NB4 (cell line): Measurements from ENCODE around the gene SUDS3.

Experiments used
- DNase-seq: peaks from one replicate; pipeline ENCODE4 v3.0.0; 2010; ENCODE audit warnings: low read depth
- H3K4me3 ChIP-seq: one replicate; pipeline ENCODE4 v1.5.1; 2011; ENCODE audit warnings: mild to moderate bottlenecking, low read depth, low read length, moderate library complexity
- MAX ChIP-seq: IDR thresholded peaks from 2 replicates; pipeline ENCODE4 v1.6.1; 2011; ENCODE audit warnings: low read depth, low read length
- MYC ChIP-seq: IDR thresholded peaks from 2 replicates; pipeline ENCODE4 v1.6.1; 2011; ENCODE audit warnings: low read depth, low read length
- POLR2A ChIP-seq: IDR thresholded peaks from 2 replicates; pipeline ENCODE4 v1.6.1; 2011; ENCODE audit warnings: mild to moderate bottlenecking; ENCODE audit not compliant: insufficient read length; ENCODE audit errors: extremely low read depth
- TF ChIP-seq, protein P1 (sequence below): IDR thresholded peaks from one replicate; pipeline ENCODE4 v1.5.1; 2012; ENCODE audit warnings: low read depth, low read length

The SUDS3 gene

GRCh38 chr12:118427819-118428218 lies 51.5 kb downstream of the SUDS3 start:
- TF ChIP-seq, protein P1, sequence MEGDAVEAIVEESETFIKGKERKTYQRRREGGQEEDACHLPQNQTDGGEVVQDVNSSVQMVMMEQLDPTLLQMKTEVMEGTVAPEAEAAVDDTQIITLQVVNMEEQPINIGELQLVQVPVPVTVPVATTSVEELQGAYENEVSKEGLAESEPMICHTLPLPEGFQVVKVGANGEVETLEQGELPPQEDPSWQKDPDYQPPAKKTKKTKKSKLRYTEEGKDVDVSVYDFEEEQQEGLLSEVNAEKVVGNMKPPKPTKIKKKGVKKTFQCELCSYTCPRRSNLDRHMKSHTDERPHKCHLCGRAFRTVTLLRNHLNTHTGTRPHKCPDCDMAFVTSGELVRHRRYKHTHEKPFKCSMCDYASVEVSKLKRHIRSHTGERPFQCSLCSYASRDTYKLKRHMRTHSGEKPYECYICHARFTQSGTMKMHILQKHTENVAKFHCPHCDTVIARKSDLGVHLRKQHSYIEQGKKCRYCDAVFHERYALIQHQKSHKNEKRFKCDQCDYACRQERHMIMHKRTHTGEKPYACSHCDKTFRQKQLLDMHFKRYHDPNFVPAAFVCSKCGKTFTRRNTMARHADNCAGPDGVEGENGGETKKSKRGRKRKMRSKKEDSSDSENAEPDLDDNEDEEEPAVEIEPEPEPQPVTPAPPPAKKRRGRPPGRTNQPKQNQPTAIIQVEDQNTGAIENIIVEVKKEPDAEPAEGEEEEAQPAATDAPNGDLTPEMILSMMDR = no peak
- TF ChIP-seq MYC (no peak), MAX (no peak), POLR2A (no peak)
- no peak for DNase-seq
- H3K4me3 ChIP-seq = no peak overlapping the region

- DNase-seq = no peak
- TF ChIP-seq, protein P1 = no peak
- no peak for TF ChIP-seq POLR2A
- no peak for TF ChIP-seq MAX
- TF ChIP-seq MYC = no peak
- no peak overlapping the region for H3K4me3 ChIP-seq
These were observed 52.3 kb downstream of the SUDS3 start for GRCh38 chr12:118428643-118429042.

GRCh38 chr12:118429688-118430383 lies 53.5 kb downstream of the SUDS3 start:
- no peak for DNase-seq

DNA sequence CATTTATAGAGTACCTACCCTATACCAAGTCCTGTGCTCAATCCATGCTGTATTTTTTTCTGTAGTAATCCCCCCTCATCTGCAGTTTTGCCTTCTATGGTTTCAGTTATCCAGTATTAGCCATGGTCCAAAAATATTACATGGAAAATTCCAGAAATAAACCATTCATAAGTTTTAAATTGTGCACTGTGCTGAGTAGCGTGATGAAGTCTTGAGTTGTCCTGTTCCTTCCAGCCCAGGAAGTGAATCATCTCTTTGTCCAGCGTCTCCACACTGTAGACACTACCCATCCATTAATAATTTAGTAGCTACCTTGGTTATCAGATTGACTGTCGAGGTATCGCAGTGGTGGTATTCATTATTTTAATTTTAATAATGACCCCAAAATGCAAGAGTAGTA lies 54.2 kb downstream of the SUDS3 start:
- no peak overlapping the region for H3K4me3 ChIP-seq
- no peak for DNase-seq
- TF ChIP-seq MAX = no peak
- no peak for TF ChIP-seq POLR2A
- TF ChIP-seq MYC = no peak
- TF ChIP-seq, protein P1 = no peak

More at GRCh38 chr12:118429688-118430383, 53.5 kb downstream of the SUDS3 start:
- TF ChIP-seq MYC = no peak
- TF ChIP-seq POLR2A = no peak
- TF ChIP-seq MAX = no peak
- TF ChIP-seq, protein P1 = no peak
- H3K4me3 ChIP-seq = no peak overlapping the region

- H3K4me3 ChIP-seq = no peak overlapping the region
- DNase-seq = no peak
- no peak for TF ChIP-seq POLR2A
- no peak for TF ChIP-seq MYC
- TF ChIP-seq, protein P1 = no peak
- no peak for TF ChIP-seq MAX
These were observed 56.6 kb downstream of the SUDS3 start for GRCh38 chr12:118432812-118433545.
